HepG2 (cell line): Measurements from ENCODE around the gene RPP14. TPM values are rescaled to one million over a fixed set of nuclear protein-coding genes. Genes with fewer than 3 reads are reported as not detected.

Experiments used
- ATAC-seq: fragments of 200-7000 bp; cut with Tn5 transposase; 3 replicates; pipeline ENCODE4 v1.9.1; 2020; ENCODE audit warnings: mild to moderate bottlenecking, moderate library complexity
- BruUV-seq: library from RNA; stranded (reverse); fragments of 400-500 nt; replicated peaks from 2 replicates; lab custom pipeline; 2021; lab: Mats Ljungman, UMichigan
- CTCF ChIA-PET: fragments of 300-600 bp; formaldehyde crosslinking; extraction: SDS; loops from one replicate; lab custom pipeline; 2021; ENCODE audit warnings: low total read pairs, inconsistent platforms, low intra/inter-chr PET ratio; lab: Yijun Ruan, JAX
- POLR2A ChIA-PET: fragments of 350-600 bp; sonication (Branson Sonifier 250); formaldehyde crosslinking; loops from one replicate; lab custom pipeline; 2020; ENCODE audit warnings: antibody characterized with exemption, inconsistent platforms; lab: Yijun Ruan, JAX
- DNase-seq: peaks from one replicate; pipeline ENCODE4 v3.0.0-alpha.2; 2015; ENCODE audit warnings: low spot score
- FAIRE-seq: peaks from 3 replicates; lab custom pipeline; 2011; peaks lifted over from hg19 to GRCh38; lab: Jason Lieb, UNC
- H2AFZ ChIP-seq: one replicate; pipeline ENCODE4 v1.6.1; 2011; ENCODE audit warnings: low read length, inconsistent platforms
- H3K27ac ChIP-seq: fragments of 300-600 bp; 3 replicates; pipeline ENCODE4 v1.8.0; 2011; ENCODE audit warnings: mixed run types, mild to moderate bottlenecking, mixed read lengths, low read length, inconsistent platforms; ENCODE audit not compliant: insufficient read depth; ENCODE audit errors: extremely low read length
- H3K27me3 ChIP-seq, 2 experiments: fragments of 200-600 bp in 1 of 2; 2 replicates in 1 of 2; 3 replicates in 1 of 2; pipeline versions ENCODE4 v1.6.0 to v1.8.0; 2011; ENCODE audit warnings: low read length in 2 of 2, mild to moderate bottlenecking in 2 of 2, moderate library complexity in 2 of 2, inconsistent platforms in 1 of 2; ENCODE audit not compliant: insufficient read depth in 2 of 2, control insufficient read depth in 1 of 2
- H3K36me3 ChIP-seq, 2 experiments: fragments of 200-600 bp in 1 of 2; replicated peaks in 1 of 2; 2 replicates in 1 of 2; 3 replicates in 1 of 2; pipeline versions ENCODE4 v1.5.1 to v1.8.0; 2011; ENCODE audit warnings: low read length in 2 of 2, inconsistent platforms in 1 of 2; ENCODE audit not compliant: insufficient read depth in 2 of 2, control insufficient read depth in 1 of 2
- H3K4me1 ChIP-seq: 2 replicates; pipeline ENCODE4 v1.5.1; 2012; ENCODE audit warnings: low read length, inconsistent platforms; ENCODE audit not compliant: insufficient read depth
- H3K4me2 ChIP-seq: 2 replicates; pipeline ENCODE4 v1.6.0; 2011; ENCODE audit warnings: low read depth, low read length, inconsistent platforms
- H3K4me3 ChIP-seq, 3 experiments: fragments of 200-600 bp in 1 of 3; sonication (generic), shearing (Covaris generic) in 1 of 3; replicated peaks in 1 of 3; 2 replicates each; pipeline ENCODE4 v1.5.1; 2011 to 2016; ENCODE audit warnings: low read length in 3 of 3, inconsistent platforms in 2 of 3, low read depth in 2 of 3, mild to moderate bottlenecking in 2 of 3, control low read depth in 1 of 3, mixed read lengths in 1 of 3; ENCODE audit not compliant: insufficient read depth in 1 of 3
- H3K79me2 ChIP-seq: one replicate; pipeline ENCODE4 v1.6.1; 2011; ENCODE audit warnings: low read length, inconsistent platforms; ENCODE audit not compliant: insufficient read depth
- H3K9ac ChIP-seq: 2 replicates; pipeline ENCODE4 v1.6.0; 2011; ENCODE audit warnings: mild to moderate bottlenecking, low read depth, low read length, inconsistent platforms; ENCODE audit not compliant: insufficient read depth
- H3K9me3 ChIP-seq: 2 replicates; pipeline ENCODE4 v1.5.1; 2012; ENCODE audit warnings: mild to moderate bottlenecking, low read length
- H4K20me1 ChIP-seq: 2 replicates; pipeline ENCODE4 v1.6.0; 2011; ENCODE audit warnings: inconsistent platforms, mild to moderate bottlenecking, low read length, moderate library complexity; ENCODE audit not compliant: insufficient read depth
- FOXM1 ChIP-seq: sonication (generic); formaldehyde crosslinking; IDR thresholded peaks from 2 replicates; pipeline ENCODE4 v1.5.0; 2020; ENCODE audit warnings: missing genetic modification reagents
- MAFF ChIP-seq: IDR thresholded peaks from 2 replicates; pipeline ENCODE4 v1.6.1; 2011; ENCODE audit warnings: low read depth, low read length, improper control_type of control experiment
- SSRP1 ChIP-seq: IDR thresholded peaks from 2 replicates; pipeline ENCODE4 v1.6.1; 2016; ENCODE audit warnings: control low read depth
- ZNF253 ChIP-seq: sonication (generic); formaldehyde crosslinking; IDR thresholded peaks from 2 replicates; pipeline ENCODE4 v1.8.0; 2022; ENCODE audit warnings: mild to moderate bottlenecking, missing genetic modification reagents, borderline replicate concordance
- ZNF678 ChIP-seq: sonication (generic); formaldehyde crosslinking; IDR thresholded peaks from 2 replicates; pipeline ENCODE4 v1.4.0; 2020; ENCODE audit warnings: mild to moderate bottlenecking, missing genetic modification reagents
- ZNF749 ChIP-seq: sonication (generic); formaldehyde crosslinking; IDR thresholded peaks from 2 replicates; pipeline ENCODE4 v1.8.0; 2022; ENCODE audit warnings: mild to moderate bottlenecking, missing genetic modification reagents, moderate library complexity, borderline replicate concordance
- WGBS: methylation state at CpG from one replicate; pipeline ENCODE4 v1.1.6; 2017; ENCODE audit warnings: low lambda C conversion rate; 5-methylcytosine and 5-hydroxymethylcytosine counted together
- in situ Hi-C: cut with HindIII; loops from 2 replicates; pipeline ENCODE4 v1.10.0; 2017; ENCODE audit warnings: low pct_unique_long_range_greater_than_20kb; ENCODE audit not compliant: extremely low pct_ligation_motif_present
- intact Hi-C: fragments of 100-400 bp; cut with micrococcal nuclease; formaldehyde crosslinking; loops from one replicate; pipeline ENCODE4 v1.10.0; 2022; ENCODE audit not compliant: unreplicated experiment
- polyA plus RNA-seq, 8 experiments: library from polyadenylated mRNA; depleted of rRNA in 3 of 8; stranded (reverse) in 7 of 8; unstranded in 1 of 8; fragments of >200 nt; fragmentation: Illumina TruSeq in 4 of 8; extraction: Trizol in 4 of 8; gene quantifications; 2 replicates each; pipeline versions ENCODE4 v1.2.1 to v1.2.3, GENCODE V29; 2011 to 2016; ENCODE audit warnings: low read depth in 4 of 8, missing spikeins in 1 of 8, mixed read lengths in 1 of 8; ENCODE audit not compliant: insufficient read depth in 1 of 8
- total RNA-seq, 5 experiments: library from RNA; depleted of rRNA; stranded (reverse); fragments of >200 nt; fragmentation: Illumina TruSeq; extraction: Trizol; gene quantifications; 2 replicates each; pipeline ENCODE4 v1.2.3, GENCODE V29; 2016; ENCODE audit warnings: low read depth in 1 of 5
- TF ChIP-seq, protein P1 (sequence below): sonication (generic); formaldehyde crosslinking; IDR thresholded peaks from 2 replicates; pipeline ENCODE4 v1.8.1; 2023; ENCODE audit warnings: missing genetic modification reagents, inconsistent platforms, borderline replicate concordance
- TF ChIP-seq, protein P2 (sequence below): sonication (generic); formaldehyde crosslinking; IDR thresholded peaks from 2 replicates; pipeline ENCODE4 v1.5.0; 2020; ENCODE audit warnings: missing genetic modification reagents
- TF ChIP-seq, protein P3 (sequence below): sonication (generic); formaldehyde crosslinking; conservative IDR thresholded peaks from 2 replicates; pipeline ENCODE4 v1.8.0; 2022; ENCODE audit warnings: mild to moderate bottlenecking, moderate library complexity, missing genetic modification reagents
- TF ChIP-seq, protein P4 (sequence below): sonication (generic); formaldehyde crosslinking; IDR thresholded peaks from 2 replicates; pipeline ENCODE4 v1.4.0; 2020; ENCODE audit warnings: missing genetic modification reagents
- TF ChIP-seq, protein P5 (sequence below): sonication (generic); formaldehyde crosslinking; IDR thresholded peaks from 2 replicates; pipeline ENCODE4 v1.8.0; 2022; ENCODE audit warnings: missing genetic modification reagents, mild to moderate bottlenecking, inconsistent platforms, borderline replicate concordance

RPP14 gene
- total and polyA plus RNA-seq, 2 of the 13 experiments (the other 11 are each of a cell fraction or from before 2014, with no cell fraction given) = 15.4 to 16.2 TPM

DNA sequence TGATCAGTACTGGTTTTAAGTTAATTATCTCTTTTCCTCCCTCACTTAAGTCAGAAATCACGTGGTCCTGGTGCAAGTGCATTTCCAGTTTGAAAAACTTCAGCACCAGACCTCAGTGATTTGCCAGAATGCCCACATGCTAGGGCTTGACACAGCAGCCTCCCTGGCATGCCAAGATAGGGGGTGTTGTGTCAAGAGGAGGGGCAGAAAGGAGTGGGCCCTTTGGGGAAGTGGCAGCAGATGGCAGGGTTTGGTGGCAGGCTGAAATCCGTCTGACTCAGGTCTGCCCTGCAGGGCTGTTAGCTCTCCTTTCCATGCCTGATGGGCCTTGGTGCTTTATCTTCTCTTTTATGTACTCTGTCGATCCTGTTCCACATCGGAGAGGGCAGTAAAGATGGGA lies 50.0 kb downstream of the RPP14 start:
- no peak for ATAC-seq
- CTCF ChIA-PET = no interaction called here
- DNase-seq = no peak
- in situ Hi-C loops (no loop called here), intact Hi-C loops (no loop called here)
- Histone ChIP-seq H3K79me2 (no peaks in the 10 kb centered on the region), H3K27ac (no peak overlapping the region), H3K9ac (no peak overlapping the region), H3K36me3 (no peaks in the 10 kb centered on the region), H4K20me1 (peaks cover 4% of the 10 kb centered on the region; the same call in 1 of the 2 replicates), H2AFZ (no peak overlapping the region), H3K4me1 (no peaks in the 10 kb centered on the region), H3K4me3 (no peak overlapping the region), H3K27me3 (no peaks in the 10 kb centered on the region), H3K4me2 (no peak overlapping the region), H3K9me3 (no peaks in the 10 kb centered on the region)
- no TSS peak for BruUV-seq
- POLR2A ChIA-PET = no interaction called here
- FAIRE-seq = no peak
- WGBS = 65% methylated on average over 4 of the region's 4 CpGs
- TF ChIP-seq FOXM1 (no peak), SSRP1 (no peak), ZNF253 (CRISPR knock-in tag) (no peak), MAFF (no peak), ZNF749 (no peak), ZNF678 (CRISPR knock-in tag) (no peak)
- TF ChIP-seq, protein P1, sequence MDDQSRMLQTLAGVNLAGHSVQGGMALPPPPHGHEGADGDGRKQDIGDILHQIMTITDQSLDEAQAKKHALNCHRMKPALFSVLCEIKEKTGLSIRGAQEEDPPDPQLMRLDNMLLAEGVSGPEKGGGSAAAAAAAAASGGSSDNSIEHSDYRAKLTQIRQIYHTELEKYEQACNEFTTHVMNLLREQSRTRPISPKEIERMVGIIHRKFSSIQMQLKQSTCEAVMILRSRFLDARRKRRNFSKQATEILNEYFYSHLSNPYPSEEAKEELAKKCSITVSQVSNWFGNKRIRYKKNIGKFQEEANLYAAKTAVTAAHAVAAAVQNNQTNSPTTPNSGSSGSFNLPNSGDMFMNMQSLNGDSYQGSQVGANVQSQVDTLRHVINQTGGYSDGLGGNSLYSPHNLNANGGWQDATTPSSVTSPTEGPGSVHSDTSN = no peak
- TF ChIP-seq, protein P2, sequence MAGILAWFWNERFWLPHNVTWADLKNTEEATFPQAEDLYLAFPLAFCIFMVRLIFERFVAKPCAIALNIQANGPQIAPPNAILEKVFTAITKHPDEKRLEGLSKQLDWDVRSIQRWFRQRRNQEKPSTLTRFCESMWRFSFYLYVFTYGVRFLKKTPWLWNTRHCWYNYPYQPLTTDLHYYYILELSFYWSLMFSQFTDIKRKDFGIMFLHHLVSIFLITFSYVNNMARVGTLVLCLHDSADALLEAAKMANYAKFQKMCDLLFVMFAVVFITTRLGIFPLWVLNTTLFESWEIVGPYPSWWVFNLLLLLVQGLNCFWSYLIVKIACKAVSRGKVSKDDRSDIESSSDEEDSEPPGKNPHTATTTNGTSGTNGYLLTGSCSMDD = no peak
- TF ChIP-seq, protein P3, sequence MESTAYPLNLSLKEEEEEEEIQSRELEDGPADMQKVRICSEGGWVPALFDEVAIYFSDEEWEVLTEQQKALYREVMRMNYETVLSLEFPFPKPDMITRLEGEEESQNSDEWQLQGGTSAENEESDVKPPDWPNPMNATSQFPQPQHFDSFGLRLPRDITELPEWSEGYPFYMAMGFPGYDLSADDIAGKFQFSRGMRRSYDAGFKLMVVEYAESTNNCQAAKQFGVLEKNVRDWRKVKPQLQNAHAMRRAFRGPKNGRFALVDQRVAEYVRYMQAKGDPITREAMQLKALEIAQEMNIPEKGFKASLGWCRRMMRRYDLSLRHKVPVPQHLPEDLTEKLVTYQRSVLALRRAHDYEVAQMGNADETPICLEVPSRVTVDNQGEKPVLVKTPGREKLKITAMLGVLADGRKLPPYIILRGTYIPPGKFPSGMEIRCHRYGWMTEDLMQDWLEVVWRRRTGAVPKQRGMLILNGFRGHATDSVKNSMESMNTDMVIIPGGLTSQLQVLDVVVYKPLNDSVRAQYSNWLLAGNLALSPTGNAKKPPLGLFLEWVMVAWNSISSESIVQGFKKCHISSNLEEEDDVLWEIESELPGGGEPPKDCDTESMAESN (CRISPR knock-in tag) = no peak
- TF ChIP-seq, protein P4, sequence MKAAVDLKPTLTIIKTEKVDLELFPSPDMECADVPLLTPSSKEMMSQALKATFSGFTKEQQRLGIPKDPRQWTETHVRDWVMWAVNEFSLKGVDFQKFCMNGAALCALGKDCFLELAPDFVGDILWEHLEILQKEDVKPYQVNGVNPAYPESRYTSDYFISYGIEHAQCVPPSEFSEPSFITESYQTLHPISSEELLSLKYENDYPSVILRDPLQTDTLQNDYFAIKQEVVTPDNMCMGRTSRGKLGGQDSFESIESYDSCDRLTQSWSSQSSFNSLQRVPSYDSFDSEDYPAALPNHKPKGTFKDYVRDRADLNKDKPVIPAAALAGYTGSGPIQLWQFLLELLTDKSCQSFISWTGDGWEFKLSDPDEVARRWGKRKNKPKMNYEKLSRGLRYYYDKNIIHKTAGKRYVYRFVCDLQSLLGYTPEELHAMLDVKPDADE (CRISPR knock-in tag) = no peak
- TF ChIP-seq, protein P5, sequence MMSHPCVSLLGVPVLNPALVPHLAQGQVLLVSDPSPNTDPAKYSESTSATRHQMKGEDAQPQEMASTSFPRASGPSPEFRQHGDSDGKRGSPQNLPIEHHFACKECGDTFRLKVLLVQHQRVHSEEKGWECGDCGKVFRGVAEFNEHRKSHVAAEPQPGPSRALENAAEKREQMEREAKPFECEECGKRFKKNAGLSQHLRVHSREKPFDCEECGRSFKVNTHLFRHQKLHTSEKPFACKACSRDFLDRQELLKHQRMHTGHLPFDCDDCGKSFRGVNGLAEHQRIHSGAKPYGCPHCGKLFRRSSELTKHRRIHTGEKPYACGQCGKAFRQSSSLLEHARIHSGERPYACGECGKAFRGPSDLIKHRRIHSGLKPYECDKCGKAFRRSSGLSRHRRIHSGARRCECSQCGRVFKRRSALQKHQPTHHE (CRISPR knock-in tag) = no peak
- TF ChIP-seq, all 625 proteins: peak for 0
